ENCODE data around the gene ANKRD63. TPM values are rescaled to one million over a fixed set of nuclear protein-coding genes. Genes with fewer than 3 reads are reported as not detected.

Gene ANKRD63
- total and polyA plus RNA-seq, 2 of the 8 experiments (the other 6 are each of a cell fraction or from before 2014, with no cell fraction given), result 0.18 to 0.26 TPM

DNA sequence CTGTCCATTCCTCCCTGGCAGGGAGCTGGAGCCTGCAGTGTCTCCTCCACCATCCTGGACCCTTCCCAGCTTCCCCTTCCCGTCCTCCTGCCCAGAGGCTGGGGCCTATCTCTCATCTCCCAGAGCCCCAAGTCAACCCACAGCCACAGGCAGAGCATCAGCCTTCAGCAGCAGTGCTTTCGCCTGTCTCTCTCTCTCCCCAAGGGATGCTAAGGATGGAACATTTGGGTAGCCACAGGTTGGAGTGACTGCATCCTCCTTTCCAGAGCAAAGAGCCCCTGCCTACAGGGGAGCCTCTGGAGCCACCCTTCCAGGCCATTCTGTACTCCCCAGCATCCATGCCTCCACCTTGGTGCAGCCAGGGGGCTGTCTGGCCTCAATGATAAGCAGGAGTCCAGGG, 20.7 kb upstream of the ANKRD63 start (continued):
- TF ChIP-seq, protein P1, sequence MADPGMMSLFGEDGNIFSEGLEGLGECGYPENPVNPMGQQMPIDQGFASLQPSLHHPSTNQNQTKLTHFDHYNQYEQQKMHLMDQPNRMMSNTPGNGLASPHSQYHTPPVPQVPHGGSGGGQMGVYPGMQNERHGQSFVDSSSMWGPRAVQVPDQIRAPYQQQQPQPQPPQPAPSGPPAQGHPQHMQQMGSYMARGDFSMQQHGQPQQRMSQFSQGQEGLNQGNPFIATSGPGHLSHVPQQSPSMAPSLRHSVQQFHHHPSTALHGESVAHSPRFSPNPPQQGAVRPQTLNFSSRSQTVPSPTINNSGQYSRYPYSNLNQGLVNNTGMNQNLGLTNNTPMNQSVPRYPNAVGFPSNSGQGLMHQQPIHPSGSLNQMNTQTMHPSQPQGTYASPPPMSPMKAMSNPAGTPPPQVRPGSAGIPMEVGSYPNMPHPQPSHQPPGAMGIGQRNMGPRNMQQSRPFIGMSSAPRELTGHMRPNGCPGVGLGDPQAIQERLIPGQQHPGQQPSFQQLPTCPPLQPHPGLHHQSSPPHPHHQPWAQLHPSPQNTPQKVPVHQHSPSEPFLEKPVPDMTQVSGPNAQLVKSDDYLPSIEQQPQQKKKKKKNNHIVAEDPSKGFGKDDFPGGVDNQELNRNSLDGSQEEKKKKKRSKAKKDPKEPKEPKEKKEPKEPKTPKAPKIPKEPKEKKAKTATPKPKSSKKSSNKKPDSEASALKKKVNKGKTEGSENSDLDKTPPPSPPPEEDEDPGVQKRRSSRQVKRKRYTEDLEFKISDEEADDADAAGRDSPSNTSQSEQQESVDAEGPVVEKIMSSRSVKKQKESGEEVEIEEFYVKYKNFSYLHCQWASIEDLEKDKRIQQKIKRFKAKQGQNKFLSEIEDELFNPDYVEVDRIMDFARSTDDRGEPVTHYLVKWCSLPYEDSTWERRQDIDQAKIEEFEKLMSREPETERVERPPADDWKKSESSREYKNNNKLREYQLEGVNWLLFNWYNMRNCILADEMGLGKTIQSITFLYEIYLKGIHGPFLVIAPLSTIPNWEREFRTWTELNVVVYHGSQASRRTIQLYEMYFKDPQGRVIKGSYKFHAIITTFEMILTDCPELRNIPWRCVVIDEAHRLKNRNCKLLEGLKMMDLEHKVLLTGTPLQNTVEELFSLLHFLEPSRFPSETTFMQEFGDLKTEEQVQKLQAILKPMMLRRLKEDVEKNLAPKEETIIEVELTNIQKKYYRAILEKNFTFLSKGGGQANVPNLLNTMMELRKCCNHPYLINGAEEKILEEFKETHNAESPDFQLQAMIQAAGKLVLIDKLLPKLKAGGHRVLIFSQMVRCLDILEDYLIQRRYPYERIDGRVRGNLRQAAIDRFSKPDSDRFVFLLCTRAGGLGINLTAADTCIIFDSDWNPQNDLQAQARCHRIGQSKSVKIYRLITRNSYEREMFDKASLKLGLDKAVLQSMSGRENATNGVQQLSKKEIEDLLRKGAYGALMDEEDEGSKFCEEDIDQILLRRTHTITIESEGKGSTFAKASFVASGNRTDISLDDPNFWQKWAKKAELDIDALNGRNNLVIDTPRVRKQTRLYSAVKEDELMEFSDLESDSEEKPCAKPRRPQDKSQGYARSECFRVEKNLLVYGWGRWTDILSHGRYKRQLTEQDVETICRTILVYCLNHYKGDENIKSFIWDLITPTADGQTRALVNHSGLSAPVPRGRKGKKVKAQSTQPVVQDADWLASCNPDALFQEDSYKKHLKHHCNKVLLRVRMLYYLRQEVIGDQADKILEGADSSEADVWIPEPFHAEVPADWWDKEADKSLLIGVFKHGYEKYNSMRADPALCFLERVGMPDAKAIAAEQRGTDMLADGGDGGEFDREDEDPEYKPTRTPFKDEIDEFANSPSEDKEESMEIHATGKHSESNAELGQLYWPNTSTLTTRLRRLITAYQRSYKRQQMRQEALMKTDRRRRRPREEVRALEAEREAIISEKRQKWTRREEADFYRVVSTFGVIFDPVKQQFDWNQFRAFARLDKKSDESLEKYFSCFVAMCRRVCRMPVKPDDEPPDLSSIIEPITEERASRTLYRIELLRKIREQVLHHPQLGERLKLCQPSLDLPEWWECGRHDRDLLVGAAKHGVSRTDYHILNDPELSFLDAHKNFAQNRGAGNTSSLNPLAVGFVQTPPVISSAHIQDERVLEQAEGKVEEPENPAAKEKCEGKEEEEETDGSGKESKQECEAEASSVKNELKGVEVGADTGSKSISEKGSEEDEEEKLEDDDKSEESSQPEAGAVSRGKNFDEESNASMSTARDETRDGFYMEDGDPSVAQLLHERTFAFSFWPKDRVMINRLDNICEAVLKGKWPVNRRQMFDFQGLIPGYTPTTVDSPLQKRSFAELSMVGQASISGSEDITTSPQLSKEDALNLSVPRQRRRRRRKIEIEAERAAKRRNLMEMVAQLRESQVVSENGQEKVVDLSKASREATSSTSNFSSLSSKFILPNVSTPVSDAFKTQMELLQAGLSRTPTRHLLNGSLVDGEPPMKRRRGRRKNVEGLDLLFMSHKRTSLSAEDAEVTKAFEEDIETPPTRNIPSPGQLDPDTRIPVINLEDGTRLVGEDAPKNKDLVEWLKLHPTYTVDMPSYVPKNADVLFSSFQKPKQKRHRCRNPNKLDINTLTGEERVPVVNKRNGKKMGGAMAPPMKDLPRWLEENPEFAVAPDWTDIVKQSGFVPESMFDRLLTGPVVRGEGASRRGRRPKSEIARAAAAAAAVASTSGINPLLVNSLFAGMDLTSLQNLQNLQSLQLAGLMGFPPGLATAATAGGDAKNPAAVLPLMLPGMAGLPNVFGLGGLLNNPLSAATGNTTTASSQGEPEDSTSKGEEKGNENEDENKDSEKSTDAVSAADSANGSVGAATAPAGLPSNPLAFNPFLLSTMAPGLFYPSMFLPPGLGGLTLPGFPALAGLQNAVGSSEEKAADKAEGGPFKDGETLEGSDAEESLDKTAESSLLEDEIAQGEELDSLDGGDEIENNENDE (IDR thresholded peaks at IDR 0.05; ENCODE audit: insufficient replicate concordance, low read length), result no peak
- TF ChIP-seq RNF2 (IDR thresholded peaks at IDR 0.05; ENCODE audit: borderline replicate concordance, low read depth, low read length, missing control alignments, poor library complexity, severe bottlenecking) (no peak), ZNF274 (IDR thresholded peaks at IDR 0.05; ENCODE audit: borderline replicate concordance, extremely low read depth, low read length) (no peak)

Data from H1 (cell line).